ENCODE measurements around the gene OR10A3. TPM values are rescaled to one million over a fixed set of nuclear protein-coding genes. Genes with fewer than 3 reads are reported as not detected.
A peak's percentile ranks its signal among the peaks of the same experiment; 100 is the strongest.

The OR10A3 gene
- total and polyA plus RNA-seq, 2 experiments from 2014 or later, result 0.14 to 0.52 TPM

DNA sequence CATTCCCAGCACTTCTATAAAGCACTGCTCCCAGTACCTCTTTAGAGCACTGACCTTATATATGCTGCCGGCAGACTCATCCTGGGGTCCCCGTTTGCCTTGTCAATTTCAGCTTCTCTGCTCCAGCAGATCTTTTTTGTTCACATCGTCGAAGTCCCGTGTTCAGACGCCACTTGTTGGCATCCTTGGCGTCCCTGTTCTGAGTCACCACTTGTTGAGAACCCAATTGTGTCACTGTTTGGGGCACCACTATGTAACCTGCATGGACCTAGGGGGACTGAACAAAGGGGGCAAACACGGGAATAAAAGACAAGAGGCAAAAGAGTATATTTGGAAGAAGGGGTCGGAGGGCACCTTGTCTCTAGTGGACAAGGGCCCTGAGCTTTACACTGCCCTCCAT is 36.0 kb downstream of the OR10A3 start:
- Histone ChIP-seq H3K4me2 (peak overlapping the region; percentile 70), H3K27ac (ENCODE audit: low read depth) (peak overlapping the region; percentile 99)

DNA sequence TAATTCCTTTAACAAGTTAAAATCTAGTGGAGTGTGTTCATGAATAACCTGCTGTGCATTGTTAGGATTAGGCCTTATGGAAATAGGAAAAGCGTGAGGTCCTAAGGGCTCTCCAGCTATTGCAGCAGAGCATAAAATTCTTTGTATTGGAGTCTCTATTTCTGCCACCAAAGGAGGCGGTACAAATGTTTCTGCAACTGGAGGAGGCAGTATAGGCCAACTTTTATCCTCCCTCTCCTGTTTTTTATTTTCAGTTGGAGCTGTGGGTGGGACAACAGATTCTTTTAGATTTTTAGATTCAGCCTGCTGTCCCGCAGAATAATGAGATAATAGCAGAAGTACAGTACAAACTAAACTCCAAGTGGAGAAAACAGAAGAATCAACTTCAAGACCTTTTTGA is 36.6 kb downstream of the OR10A3 start:
- TF ChIP-seq, protein P1, sequence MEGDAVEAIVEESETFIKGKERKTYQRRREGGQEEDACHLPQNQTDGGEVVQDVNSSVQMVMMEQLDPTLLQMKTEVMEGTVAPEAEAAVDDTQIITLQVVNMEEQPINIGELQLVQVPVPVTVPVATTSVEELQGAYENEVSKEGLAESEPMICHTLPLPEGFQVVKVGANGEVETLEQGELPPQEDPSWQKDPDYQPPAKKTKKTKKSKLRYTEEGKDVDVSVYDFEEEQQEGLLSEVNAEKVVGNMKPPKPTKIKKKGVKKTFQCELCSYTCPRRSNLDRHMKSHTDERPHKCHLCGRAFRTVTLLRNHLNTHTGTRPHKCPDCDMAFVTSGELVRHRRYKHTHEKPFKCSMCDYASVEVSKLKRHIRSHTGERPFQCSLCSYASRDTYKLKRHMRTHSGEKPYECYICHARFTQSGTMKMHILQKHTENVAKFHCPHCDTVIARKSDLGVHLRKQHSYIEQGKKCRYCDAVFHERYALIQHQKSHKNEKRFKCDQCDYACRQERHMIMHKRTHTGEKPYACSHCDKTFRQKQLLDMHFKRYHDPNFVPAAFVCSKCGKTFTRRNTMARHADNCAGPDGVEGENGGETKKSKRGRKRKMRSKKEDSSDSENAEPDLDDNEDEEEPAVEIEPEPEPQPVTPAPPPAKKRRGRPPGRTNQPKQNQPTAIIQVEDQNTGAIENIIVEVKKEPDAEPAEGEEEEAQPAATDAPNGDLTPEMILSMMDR (conservative IDR thresholded peaks at IDR 0.05; ENCODE audit: low read depth in 2 of 2), result peak; percentile 60 to 67
- no peak for TF ChIP-seq EZH2 (IDR thresholded peaks at IDR 0.05; ENCODE audit: low read depth, unreplicated experiment)
- Histone ChIP-seq H3K9me2 (ENCODE audit: insufficient read depth) (no peaks in the 10 kb centered on the region), H2AFZ (no peak overlapping the region), H3F3A (replicated peaks; ENCODE audit: low read depth) (no peaks in the 10 kb centered on the region), H3K4me1 (ENCODE audit: insufficient read depth) (peaks cover 45% of the 10 kb centered on the region), H4K20me1 (replicated peaks; ENCODE audit: insufficient read depth) (no peaks in the 10 kb centered on the region), H3K36me3 (ENCODE audit: insufficient read depth) (peaks cover 3% of the 10 kb centered on the region; the same call in 1 of the 2 replicates), H3K27ac (ENCODE audit: low read depth) (peak overlapping the region; percentile 99), H3K4me3 (peak overlapping the region; percentile 45), H3K27me3 (ENCODE audit: insufficient read depth) (no peaks in the 10 kb centered on the region), H3K79me2 (replicated peaks; ENCODE audit: insufficient read depth) (peaks cover 10% of the 10 kb centered on the region), H3K4me2 (peak overlapping the region; percentile 70)
- Mint-ChIP-seq H3K36me3 (ENCODE audit: low read depth) (peaks cover 8% of the 10 kb centered on the region; the same call in 2 of the 3 replicates), H3K27ac (peak overlapping the region; percentile 77), H3K4me1 (peaks cover 63% of the 10 kb centered on the region), H3K9me3 (peaks cover 1% of the 10 kb centered on the region; the same call in 1 of the 3 replicates), H3K27me3 (ENCODE audit: insufficient read depth, low read depth, poor library complexity) (peaks cover 2% of the 10 kb centered on the region), H3K4me3 (peak overlapping the region; percentile 13)
- ATAC-seq (no peak), DNase-seq (ENCODE audit: low spot score) (peak; percentile 68)

More for the DNA sequence above, 36.0 kb downstream of the OR10A3 start:
- H3K9me2 ChIP-seq (ENCODE audit: insufficient read depth), result no peaks in the 10 kb centered on the region
- Mint-ChIP-seq H3K27ac (peak overlapping the region; percentile 77), H3K36me3 (ENCODE audit: low read depth) (peaks cover 2% of the 10 kb centered on the region; the same call in 1 of the 3 replicates), H3K9me3 (no peaks in the 10 kb centered on the region), H3K27me3 (ENCODE audit: insufficient read depth, low read depth, poor library complexity) (peaks cover 2% of the 10 kb centered on the region), H3K4me3 (peak overlapping the region; percentile 13; the same call in 2 of the 3 replicates), H3K4me1 (peaks cover 68% of the 10 kb centered on the region)
- TF ChIP-seq POLR2AphosphoS5 (IDR thresholded peaks at IDR 0.05; ENCODE audit: low read depth), result peak; percentile 31; the same call in 1 of the 2 replicates
- no peak for TF ChIP-seq CREB1 (CRISPR knock-in tag; IDR thresholded peaks at IDR 0.05; ENCODE audit: low read depth)
- DNase-seq (ENCODE audit: low spot score), result peak; percentile 17
- H3K79me2 ChIP-seq (replicated peaks; ENCODE audit: insufficient read depth), result peaks cover 10% of the 10 kb centered on the region
- peaks cover 49% of the 10 kb centered on the region for H3K4me1 ChIP-seq (ENCODE audit: insufficient read depth)
- no peaks in the 10 kb centered on the region for H3K36me3 ChIP-seq (ENCODE audit: insufficient read depth)
- H3K27me3 ChIP-seq (ENCODE audit: insufficient read depth), result no peaks in the 10 kb centered on the region
- H2AFZ ChIP-seq, result no peak overlapping the region
- H4K20me1 ChIP-seq (replicated peaks; ENCODE audit: insufficient read depth), result no peaks in the 10 kb centered on the region
- peak overlapping the region; percentile 45 for H3K4me3 ChIP-seq
- ATAC-seq, result peak; percentile 24
- 0 out of 2 replicates have a peak, but pooled peaks cover 4% of the 10 kb centered on the region for H3F3A ChIP-seq (replicated peaks; ENCODE audit: low read depth)

DNA sequence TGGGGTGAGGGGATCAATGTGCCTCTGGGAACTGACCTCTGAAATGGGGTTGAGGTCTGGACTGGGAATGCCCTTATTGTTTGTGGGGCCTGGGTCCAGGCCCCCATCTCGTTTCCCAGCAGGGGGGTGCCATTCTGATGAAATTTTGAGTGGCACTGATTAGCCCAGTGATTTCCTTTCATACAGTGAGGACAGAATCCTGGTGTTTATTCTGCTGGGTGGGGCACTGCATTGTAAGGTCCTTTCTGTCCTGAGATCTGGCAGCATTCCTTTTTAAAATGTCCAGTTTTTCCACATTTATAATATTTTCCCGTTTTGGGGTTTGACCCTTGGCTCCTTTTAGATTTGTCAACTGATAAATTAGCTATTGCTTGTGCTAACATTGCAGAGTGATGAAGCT is 37.6 kb downstream of the OR10A3 start:
- H4K20me1 ChIP-seq (replicated peaks; ENCODE audit: insufficient read depth), result no peaks in the 10 kb centered on the region
- no peak overlapping the region for H3K27ac ChIP-seq (ENCODE audit: low read depth)
- no peaks in the 10 kb centered on the region for H3K27me3 ChIP-seq (ENCODE audit: insufficient read depth)
- H3K4me3 ChIP-seq, result peak overlapping the region; percentile 45
- Mint-ChIP-seq H3K36me3 (ENCODE audit: low read depth) (peaks cover 17% of the 10 kb centered on the region), H3K27ac (0 out of 2 replicates have a peak overlapping the region, but pooled peaks have one; percentile 4), H3K4me1 (peaks cover 59% of the 10 kb centered on the region), H3K4me3 (peak overlapping the region; percentile 7; the same call in 2 of the 3 replicates), H3K27me3 (ENCODE audit: insufficient read depth, low read depth, poor library complexity) (peaks cover 4% of the 10 kb centered on the region), H3K9me3 (peaks cover 10% of the 10 kb centered on the region)
- H3K79me2 ChIP-seq (replicated peaks; ENCODE audit: insufficient read depth), result peaks cover 10% of the 10 kb centered on the region
- no peak for ATAC-seq
- DNase-seq (ENCODE audit: low spot score), result no peak
- H2AFZ ChIP-seq, result no peak overlapping the region
- peaks cover 13% of the 10 kb centered on the region; the same call in 1 of the 2 replicates for H3K36me3 ChIP-seq (ENCODE audit: insufficient read depth)
- H3K4me1 ChIP-seq (ENCODE audit: insufficient read depth), result peaks cover 42% of the 10 kb centered on the region
- H3K4me2 ChIP-seq, result peak overlapping the region; percentile 70
- no peaks in the 10 kb centered on the region for H3F3A ChIP-seq (replicated peaks; ENCODE audit: low read depth)
- no peaks in the 10 kb centered on the region for H3K9me2 ChIP-seq (ENCODE audit: insufficient read depth)
- TF ChIP-seq EZH2 (IDR thresholded peaks at IDR 0.05; ENCODE audit: low read depth, unreplicated experiment), result no peak
- TF ChIP-seq, protein P2, sequence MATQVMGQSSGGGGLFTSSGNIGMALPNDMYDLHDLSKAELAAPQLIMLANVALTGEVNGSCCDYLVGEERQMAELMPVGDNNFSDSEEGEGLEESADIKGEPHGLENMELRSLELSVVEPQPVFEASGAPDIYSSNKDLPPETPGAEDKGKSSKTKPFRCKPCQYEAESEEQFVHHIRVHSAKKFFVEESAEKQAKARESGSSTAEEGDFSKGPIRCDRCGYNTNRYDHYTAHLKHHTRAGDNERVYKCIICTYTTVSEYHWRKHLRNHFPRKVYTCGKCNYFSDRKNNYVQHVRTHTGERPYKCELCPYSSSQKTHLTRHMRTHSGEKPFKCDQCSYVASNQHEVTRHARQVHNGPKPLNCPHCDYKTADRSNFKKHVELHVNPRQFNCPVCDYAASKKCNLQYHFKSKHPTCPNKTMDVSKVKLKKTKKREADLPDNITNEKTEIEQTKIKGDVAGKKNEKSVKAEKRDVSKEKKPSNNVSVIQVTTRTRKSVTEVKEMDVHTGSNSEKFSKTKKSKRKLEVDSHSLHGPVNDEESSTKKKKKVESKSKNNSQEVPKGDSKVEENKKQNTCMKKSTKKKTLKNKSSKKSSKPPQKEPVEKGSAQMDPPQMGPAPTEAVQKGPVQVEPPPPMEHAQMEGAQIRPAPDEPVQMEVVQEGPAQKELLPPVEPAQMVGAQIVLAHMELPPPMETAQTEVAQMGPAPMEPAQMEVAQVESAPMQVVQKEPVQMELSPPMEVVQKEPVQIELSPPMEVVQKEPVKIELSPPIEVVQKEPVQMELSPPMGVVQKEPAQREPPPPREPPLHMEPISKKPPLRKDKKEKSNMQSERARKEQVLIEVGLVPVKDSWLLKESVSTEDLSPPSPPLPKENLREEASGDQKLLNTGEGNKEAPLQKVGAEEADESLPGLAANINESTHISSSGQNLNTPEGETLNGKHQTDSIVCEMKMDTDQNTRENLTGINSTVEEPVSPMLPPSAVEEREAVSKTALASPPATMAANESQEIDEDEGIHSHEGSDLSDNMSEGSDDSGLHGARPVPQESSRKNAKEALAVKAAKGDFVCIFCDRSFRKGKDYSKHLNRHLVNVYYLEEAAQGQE (IDR thresholded peaks at IDR 0.05; ENCODE audit: unreplicated experiment), result no peak
